GM12874 (cell line): ENCODE measurements around the gene XRRA1.

Experiments used
- TF ChIP-seq, protein P1 (sequence below): IDR thresholded peaks from 2 replicates; pipeline ENCODE4 v1.5.1; 2011; ENCODE audit warnings: low read depth, mild to moderate bottlenecking, control low read depth, low read length, moderate library complexity; ENCODE audit not compliant: insufficient read depth

The XRRA1 gene

DNA sequence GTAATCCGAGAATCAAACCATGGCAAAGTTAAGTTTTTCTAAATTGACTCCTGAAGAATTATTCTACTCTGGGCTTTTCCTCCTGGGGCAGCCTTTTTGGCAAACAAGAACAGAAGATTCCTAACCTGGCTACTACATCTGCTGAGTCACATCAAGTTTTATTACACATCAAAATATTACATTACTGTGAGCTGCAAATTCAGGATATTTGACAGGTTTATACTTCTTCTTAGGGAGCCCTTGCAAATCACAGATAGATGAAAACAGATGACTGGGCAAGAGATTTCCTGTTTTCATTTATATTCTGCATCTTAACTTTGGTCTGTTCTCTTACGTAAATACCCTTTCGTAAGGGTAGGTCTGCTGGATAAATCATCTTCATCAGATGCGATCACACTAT, 23.6 kb downstream of the XRRA1 start:
- TF ChIP-seq, protein P1, sequence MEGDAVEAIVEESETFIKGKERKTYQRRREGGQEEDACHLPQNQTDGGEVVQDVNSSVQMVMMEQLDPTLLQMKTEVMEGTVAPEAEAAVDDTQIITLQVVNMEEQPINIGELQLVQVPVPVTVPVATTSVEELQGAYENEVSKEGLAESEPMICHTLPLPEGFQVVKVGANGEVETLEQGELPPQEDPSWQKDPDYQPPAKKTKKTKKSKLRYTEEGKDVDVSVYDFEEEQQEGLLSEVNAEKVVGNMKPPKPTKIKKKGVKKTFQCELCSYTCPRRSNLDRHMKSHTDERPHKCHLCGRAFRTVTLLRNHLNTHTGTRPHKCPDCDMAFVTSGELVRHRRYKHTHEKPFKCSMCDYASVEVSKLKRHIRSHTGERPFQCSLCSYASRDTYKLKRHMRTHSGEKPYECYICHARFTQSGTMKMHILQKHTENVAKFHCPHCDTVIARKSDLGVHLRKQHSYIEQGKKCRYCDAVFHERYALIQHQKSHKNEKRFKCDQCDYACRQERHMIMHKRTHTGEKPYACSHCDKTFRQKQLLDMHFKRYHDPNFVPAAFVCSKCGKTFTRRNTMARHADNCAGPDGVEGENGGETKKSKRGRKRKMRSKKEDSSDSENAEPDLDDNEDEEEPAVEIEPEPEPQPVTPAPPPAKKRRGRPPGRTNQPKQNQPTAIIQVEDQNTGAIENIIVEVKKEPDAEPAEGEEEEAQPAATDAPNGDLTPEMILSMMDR = no peak

DNA sequence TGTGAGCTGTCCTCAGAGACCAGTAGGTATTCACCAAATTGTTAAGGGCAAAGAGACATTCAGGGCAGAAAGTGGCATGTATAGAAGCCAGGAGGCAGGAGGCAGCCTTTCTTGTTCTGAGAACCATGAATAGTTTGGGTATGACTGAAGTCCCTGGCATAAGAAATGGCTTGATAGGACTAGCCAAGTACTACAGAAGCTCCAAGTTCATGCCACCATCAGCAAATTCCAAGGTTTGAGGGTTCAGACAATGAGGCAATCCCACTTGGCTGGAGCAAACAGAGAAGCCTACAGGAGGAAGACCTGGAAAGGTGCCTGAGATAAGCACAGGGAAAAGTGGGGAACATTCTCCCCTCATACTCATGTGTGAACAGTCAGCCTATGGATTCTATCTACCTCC, 25.8 kb downstream of the XRRA1 start:
- TF ChIP-seq, protein P1 = no peak

DNA sequence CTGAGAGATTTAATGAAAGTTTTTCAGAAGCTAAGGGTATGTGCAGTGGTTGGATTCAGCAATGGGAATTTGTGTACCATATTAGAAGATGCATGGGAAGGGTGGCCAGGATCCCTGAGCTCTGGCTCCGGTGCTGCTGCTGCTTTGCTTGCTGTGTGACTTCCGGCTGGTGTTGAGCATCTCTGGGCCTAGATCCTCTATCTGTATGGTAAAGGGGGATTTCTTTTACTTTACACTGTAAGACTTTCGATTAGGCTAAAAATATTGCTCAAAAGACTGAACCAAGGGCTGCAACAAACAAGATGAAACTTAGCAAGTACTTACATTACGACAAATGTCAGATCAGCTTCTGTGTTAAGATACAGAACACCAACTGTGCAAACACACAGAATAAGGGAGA, 39.1 kb downstream of the XRRA1 start:
- TF ChIP-seq, protein P1 = no peak

DNA sequence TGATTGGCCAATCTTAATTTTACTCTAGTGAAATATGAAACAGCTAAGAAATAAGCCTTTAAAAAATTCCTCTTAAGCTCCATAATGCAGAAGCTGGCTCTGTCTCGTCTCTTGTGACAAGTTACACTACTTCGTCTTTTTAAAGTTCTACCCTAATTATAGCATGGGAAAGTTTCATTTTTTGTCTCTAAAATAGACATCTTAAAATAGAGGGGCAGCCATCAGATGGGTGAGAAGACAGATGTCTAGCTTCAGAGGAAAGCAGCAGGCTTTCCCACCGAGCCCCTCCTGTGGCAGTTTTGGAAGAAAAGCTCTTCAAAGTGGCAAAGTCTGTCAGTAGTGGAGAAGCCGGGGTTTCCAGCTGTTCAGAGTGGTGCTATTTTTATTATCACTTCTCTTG, 39.5 kb downstream of the XRRA1 start:
- TF ChIP-seq, protein P1 = no peak

DNA sequence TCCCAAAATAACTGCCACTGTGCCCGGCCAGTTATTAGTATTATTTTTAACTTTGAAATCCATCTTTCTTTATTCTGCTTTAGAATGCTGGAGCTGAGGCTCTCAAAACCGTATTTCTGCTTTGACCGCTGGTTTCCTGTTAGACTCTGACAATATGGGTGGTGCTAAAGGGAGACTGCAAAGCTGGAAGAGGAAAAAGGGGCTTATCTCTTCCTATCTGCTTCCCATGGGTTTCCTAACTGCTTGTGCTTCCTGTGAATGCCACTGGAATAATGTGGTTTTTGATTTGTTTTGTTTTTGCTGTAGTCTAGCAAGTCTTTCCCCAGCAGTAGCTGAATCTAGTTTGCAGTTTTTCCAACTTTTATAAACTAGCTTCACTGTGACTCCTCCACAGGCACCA, 43.6 kb downstream of the XRRA1 start:
- TF ChIP-seq, protein P1 = no peak

DNA sequence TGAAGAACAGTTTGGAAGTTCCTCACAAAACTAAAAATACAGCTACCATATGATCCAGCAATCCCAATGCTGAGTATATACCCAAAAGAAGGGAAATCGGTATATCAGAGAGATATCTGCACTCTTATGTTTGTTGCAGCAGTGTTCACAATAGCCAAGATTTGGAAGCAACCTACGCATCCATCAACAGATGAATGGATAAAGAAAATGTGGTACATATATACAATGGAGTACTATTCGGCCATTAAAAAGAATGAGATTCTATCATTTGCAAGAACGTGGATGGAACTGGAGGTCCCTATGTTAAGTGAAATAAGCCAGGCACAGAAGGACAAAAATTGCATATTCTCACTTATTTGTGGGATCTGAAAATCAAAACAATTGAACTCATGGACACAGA, 46.5 kb downstream of the XRRA1 start:
- TF ChIP-seq, protein P1 = no peak

DNA sequence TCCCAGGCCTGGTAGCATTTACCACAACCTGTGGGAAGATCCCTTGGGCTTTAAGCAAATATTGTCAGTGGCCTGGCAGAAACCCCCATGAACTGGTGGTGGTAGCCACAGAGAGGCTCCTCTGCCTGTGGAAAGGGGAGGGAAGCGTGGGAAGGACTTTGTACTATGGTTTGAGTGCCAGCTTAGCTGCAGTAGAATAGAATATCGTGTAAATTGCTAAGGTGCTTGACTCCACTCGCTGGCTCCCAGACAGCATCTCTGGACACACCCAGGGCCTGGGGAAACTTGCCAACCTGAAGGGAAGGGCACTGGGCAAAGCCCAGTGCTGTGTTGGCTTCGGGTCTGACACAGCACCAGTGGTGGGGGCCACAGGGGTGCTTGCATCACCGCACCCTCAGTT, 52.6 kb downstream of the XRRA1 start:
- TF ChIP-seq, protein P1 = no peak
